ENCODE measurements around the gene RIPOR2.
"Not testable (repeated sequence)": the region's sequence is repeated elsewhere in the genome, so short reads cannot be mapped to it uniquely, and the experiment has no call there.

RIPOR2 gene

GRCh38 chr6:24757611-24758010, 178.1 kb downstream of the RIPOR2 start:
- DNase-seq: no peak

- no peak for DNase-seq
Observed at GRCh38 chr6:24755279-24755678, 180.5 kb downstream of the RIPOR2 start.

GRCh38 chr6:24754378-24754777, 181.4 kb downstream of the RIPOR2 start:
- DNase-seq: not testable (repeated sequence)
